A549 treated with Mapracorat at 1 μM for 4 hours (cell line): ENCODE data around the gene MC4R. TPM values are rescaled to one million over a fixed set of nuclear protein-coding genes. Genes with fewer than 3 reads are reported as not detected.

Source experiments
- total RNA-seq: library from RNA; stranded (reverse); fragments of 200-300 nt; extraction: Qiagen RNA extraction; gene quantifications from 5 replicates; pipeline ENCODE4 v1.2.3, GENCODE V29; 2022

Gene MC4R
- not detected in 5 replicates for total RNA-seq

GRCh38 chr18:60372596-60372995 lies at the start of gene MC4R:
MC4R (minus strand) TSS chr18:60372775; CDS start chr18:60372349, 426 bp downstream.

